Erythroblast (primary cell): ENCODE results near the gene PHACTR4.

Source experiments
- GATA1 ChIP-seq: IDR thresholded peaks from 2 replicates; pipeline ENCODE4 v1.6.1; 2011; ENCODE audit warnings: low read depth, mild to moderate bottlenecking, control low read depth, low read length, moderate library complexity
- POLR2A ChIP-seq: IDR thresholded peaks from 2 replicates; pipeline ENCODE4 v1.6.1; 2011; ENCODE audit warnings: mild to moderate bottlenecking, low read length

DNA sequence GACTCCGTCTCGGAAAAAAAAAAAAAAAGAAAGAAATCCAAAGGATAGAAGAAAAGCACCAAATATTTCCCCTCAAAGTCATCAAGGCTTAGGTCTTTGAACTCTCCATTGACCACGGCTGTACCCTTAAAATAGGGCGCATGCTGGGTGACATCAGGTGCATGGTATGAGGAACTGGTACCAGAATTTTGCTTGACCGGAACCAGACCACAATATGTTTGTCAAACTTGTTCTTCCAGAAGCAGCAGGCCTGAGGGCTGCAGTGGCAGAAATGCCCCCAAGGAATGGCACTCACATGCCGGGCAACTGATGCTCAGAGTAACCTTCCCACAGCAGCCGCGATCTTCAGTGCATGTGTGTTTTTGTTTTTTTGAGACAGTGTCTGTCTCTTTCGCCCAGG is 157.3 kb downstream of the PHACTR4 start:
- TF ChIP-seq POLR2A: no peak
- no peak for TF ChIP-seq GATA1
